ENCODE measurements around the gene TBK1.
"Not testable (repeated sequence)": the region's sequence is repeated elsewhere in the genome, so short reads cannot be mapped to it uniquely, and the experiment has no call there.

The TBK1 gene

GRCh38 chr12:64497903-64498302 lies 46.0 kb downstream of the TBK1 start:
- no peak for DNase-seq

- DNase-seq: no peak
Observed at GRCh38 chr12:64500394-64500793, 48.5 kb downstream of the TBK1 start.

GRCh38 chr12:64501486-64501885 lies 49.6 kb downstream of the TBK1 start:
- DNase-seq: no peak

GRCh38 chr12:64506955-64507354 lies 55.0 kb downstream of the TBK1 start:
- no peak for DNase-seq

GRCh38 chr12:64510667-64511066 lies 58.7 kb downstream of the TBK1 start:
- no peak for DNase-seq

GRCh38 chr12:64518396-64518795 lies 66.5 kb downstream of the TBK1 start:
- DNase-seq: no peak

GRCh38 chr12:64521833-64522232 lies 69.9 kb downstream of the TBK1 start:
- no peak for DNase-seq

- peak; percentile 56 for DNase-seq
Observed at GRCh38 chr12:64522316-64522715, 70.4 kb downstream of the TBK1 start.

- no peak for DNase-seq
Observed at GRCh38 chr12:64522807-64523206, 70.9 kb downstream of the TBK1 start.

GRCh38 chr12:64523565-64524444 lies 71.9 kb downstream of the TBK1 start:
- DNase-seq: not testable (repeated sequence)

GRCh38 chr12:64525461-64526160 lies 73.7 kb downstream of the TBK1 start:
- DNase-seq: no peak

GRCh38 chr12:64526859-64527258 lies 74.9 kb downstream of the TBK1 start:
- no peak for DNase-seq

- DNase-seq: no peak
Observed at GRCh38 chr12:64528616-64529015, 76.7 kb downstream of the TBK1 start.

- no peak for DNase-seq
Observed at GRCh38 chr12:64530566-64530965, 78.6 kb downstream of the TBK1 start.

GRCh38 chr12:64531665-64532334 lies 79.9 kb downstream of the TBK1 start:
- no peak for DNase-seq

GRCh38 chr12:64532734-64533351 lies 80.9 kb downstream of the TBK1 start:
- no peak for DNase-seq

GRCh38 chr12:64534672-64535199 lies 82.8 kb downstream of the TBK1 start:
- DNase-seq: no peak

- no peak for DNase-seq
Observed at GRCh38 chr12:64538121-64538520, 86.2 kb downstream of the TBK1 start.

GRCh38 chr12:64542409-64543047 lies 90.6 kb downstream of the TBK1 start:
- DNase-seq: not testable (repeated sequence)

GRCh38 chr12:64544371-64545080 lies 92.6 kb downstream of the TBK1 start:
- DNase-seq: peak; percentile 37

GRCh38 chr12:64545081-64545382 lies 93.1 kb downstream of the TBK1 start:
- DNase-seq: no peak

GRCh38 chr12:64549108-64549507 lies 97.2 kb downstream of the TBK1 start:
- no peak for DNase-seq

Measured in COR-L47 (cell line).